MM.1S (cell line): ENCODE measurements around the gene KLRD1.

Source experiments
- CTCF ChIP-seq: fragments of 300-600 bp; sonication (generic); IDR thresholded peaks from 2 replicates; pipeline ENCODE4 v1.5.1; 2016; ENCODE audit warnings: antibody characterized with exemption, low read length, mixed read lengths
- EZH2 ChIP-seq: fragments of 300-600 bp; sonication (generic); optimal IDR thresholded peaks from 2 replicates; pipeline ENCODE3; 2017; ENCODE audit warnings: low read depth, mild to moderate bottlenecking, antibody characterized with exemption, low read length, mixed read lengths
- EZH2phosphoT487 ChIP-seq: fragments of 300-600 bp; sonication (generic); IDR thresholded peaks from 2 replicates; pipeline ENCODE4 v1.6.1; 2018; ENCODE audit warnings: antibody characterized with exemption, low read length

GRCh38 chr12:10354071-10354470, 46.4 kb downstream of the KLRD1 start:
- TF ChIP-seq CTCF (no peak), EZH2 (no peak), EZH2phosphoT487 (no peak)
